ENCODE measurements around the gene ADAMTS8. TPM values are rescaled to one million over a fixed set of nuclear protein-coding genes. Genes with fewer than 3 reads are reported as not detected.

ADAMTS8 gene
- polyA plus RNA-seq, 1 donor from 2014 or later = not detected

DNA sequence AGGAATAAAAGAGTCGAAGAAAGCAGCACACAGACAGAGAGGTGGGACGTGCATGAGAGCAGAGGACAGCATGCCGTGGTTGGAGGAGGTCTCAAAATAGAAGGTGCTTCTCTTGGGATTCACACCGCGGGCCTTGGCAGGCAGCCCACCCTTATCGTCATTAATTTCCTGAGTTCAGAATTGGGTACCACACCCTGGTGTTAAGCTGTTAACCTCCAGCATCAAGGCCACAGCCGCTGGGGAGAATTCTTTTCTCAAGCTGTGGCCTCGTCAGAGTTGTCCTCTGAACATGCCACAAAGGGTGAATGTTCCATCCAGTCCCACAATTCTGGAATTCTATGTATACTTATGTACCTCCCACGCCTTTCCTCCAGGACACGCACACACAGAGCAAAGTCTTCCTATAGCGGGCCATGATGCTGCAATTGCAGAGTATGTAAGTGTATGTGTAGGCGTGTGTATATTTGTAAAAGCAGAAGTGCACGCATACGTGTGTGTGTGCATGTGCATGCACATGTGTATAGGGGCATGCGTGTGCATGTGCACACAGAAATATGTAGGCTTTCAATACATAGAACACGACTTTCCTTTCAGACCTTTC is 39.0 kb downstream of the ADAMTS8 start:
- Mint-ChIP-seq H3K9me3 (no peaks in the 10 kb centered on the region), H3K27ac (peak overlapping the region in 1 of 3 donors; percentile 84), H3K27me3 (peaks cover 19% of the 10 kb centered on the region), H3K4me1 (peaks cover 0 to 13% (median 4%) of the 10 kb centered on the region in 3 donors), H3K4me3 (peak overlapping the region in 3 of 4 donors; percentile 68 to 77 (median 74)), H3K36me3 (peaks cover 5% of the 10 kb centered on the region)

DNA sequence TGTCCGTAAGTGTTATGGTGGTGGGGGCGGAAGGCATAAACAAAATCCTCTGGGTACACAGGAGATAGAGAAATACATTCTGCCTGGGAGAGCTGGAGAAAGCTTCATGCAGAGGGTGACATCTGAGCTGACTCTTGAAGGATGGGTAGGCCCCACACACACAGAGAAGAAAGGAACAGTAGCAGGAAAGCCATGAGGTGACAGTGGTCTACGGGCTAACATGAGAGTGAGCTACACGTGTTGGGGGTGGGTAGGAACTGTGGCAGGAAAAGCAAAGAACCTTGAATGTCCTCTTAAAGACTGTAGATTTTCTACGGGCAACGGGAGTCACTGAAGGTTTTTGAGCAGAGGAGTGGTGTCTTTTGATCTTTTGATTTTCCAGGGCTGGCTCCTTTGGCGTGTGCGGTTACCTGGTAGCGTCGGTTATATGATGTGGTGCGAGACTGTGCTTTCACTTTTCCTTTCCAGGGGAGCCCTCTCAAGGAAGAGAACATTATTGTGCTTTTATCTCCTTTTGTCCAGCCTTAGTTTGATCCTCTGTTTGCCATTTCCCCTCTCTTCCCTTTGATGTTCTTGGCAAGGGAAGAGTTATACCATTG is 39.7 kb downstream of the ADAMTS8 start:
- Mint-ChIP-seq H3K36me3 (peaks cover 5% of the 10 kb centered on the region), H3K27me3 (peaks cover 19% of the 10 kb centered on the region), H3K4me1 (peaks cover 0 to 13% (median 4%) of the 10 kb centered on the region in 3 donors), H3K4me3 (peak overlapping the region in 3 of 4 donors; percentile 67 to 77 (median 68)), H3K9me3 (no peaks in the 10 kb centered on the region), H3K27ac (peak overlapping the region in 1 of 3 donors; percentile 84)

DNA sequence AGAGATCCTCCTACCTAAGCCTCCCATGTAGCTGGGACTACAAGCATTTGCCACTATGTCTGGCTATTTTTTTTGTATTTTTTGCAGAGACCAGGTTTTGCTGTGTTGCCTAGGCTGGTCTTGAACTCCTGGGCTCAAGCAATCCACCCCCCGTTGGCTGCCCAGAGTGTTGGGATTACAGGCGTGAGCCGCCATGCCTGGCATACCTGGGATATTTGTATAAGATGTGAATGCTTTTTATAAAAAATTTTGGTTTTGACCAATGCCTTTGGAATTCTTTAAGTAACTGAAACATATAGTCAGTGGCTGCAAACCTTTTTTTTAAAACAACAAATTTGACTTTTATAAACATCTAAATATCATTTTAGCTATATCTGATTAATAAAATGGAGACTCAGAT is 42.4 kb downstream of the ADAMTS8 start:
- no peak overlapping the region for H3K27ac Mint-ChIP-seq
- H3K36me3 Mint-ChIP-seq = peaks cover 2% of the 10 kb centered on the region
- peaks cover 14% of the 10 kb centered on the region for H3K27me3 Mint-ChIP-seq
- peaks cover 0 to 13% (median 4%) of the 10 kb centered on the region in 3 donors for H3K4me1 Mint-ChIP-seq
- no peak overlapping the region for H3K4me3 Mint-ChIP-seq
- H3K9me3 Mint-ChIP-seq = no peaks in the 10 kb centered on the region

DNA sequence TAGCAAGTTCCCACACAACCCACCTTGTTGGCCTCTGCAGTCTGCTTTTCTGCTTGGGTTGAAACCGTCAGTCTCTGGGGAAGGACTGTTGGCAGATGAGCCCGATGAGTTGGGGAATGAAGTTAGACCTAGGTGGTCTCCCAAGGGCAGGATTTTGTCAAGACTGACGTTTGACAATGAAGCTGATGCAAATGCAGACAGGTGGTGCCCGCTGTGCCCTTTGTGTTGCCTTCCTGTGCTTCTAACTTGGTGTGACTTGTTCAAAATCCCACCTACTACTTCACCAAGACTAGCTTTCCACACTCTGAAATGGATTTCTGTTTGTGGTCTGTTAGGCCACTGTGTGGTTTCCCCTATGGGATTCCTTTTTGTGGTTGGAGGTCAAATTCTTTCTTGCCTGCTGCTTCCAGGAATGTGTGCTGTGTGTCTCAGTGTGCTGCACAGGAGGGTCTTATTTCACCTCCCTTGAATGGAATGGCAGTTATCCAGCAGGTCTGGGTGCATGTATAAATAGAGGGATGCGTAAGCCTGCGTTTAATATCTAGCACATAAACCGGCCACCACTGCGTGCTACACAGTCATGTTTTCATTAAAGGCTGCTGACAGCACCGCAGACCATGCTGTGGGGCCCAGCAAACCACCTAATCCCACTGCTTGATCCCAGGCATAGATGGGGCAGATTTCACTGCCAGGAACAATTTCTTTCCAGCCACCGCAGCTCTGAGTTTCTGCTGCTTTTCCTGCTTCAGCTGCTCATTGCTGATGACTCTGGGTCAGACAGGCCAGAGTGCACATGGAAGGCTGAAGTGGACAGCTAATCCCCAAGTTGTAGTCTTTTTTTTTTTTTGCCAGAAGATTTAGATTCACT is 44.8 kb downstream of the ADAMTS8 start:
- Mint-ChIP-seq H3K36me3 (no peaks in the 10 kb centered on the region), H3K9me3 (no peaks in the 10 kb centered on the region), H3K27ac (no peak overlapping the region), H3K4me1 (peaks cover 0 to 5% (median 0%) of the 10 kb centered on the region in 3 donors), H3K27me3 (peaks cover 6% of the 10 kb centered on the region), H3K4me3 (no peak overlapping the region)

DNA sequence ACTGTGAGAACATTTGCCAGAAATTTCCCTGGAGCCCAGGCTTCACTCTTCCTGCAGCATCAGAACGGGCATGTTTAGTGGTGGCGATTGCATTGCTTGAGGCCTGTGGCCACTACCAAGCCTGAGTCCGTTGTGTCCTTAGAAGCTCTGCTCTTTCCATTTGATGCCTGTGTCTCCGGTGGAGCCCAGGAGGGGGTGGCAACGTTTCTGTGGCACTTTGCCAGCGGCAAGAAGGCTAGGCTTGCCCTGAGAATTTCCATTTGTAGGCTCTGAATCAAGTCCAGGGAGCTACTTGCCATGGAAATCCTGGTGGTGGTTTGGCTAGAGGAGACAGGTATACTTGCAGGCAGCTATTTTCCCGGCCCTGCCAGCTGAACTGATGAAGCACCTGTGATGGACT is 47.1 kb downstream of the ADAMTS8 start:
- Mint-ChIP-seq H3K4me3 (no peak overlapping the region), H3K27ac (no peak overlapping the region), H3K27me3 (peaks cover 5% of the 10 kb centered on the region), H3K9me3 (no peaks in the 10 kb centered on the region), H3K36me3 (no peaks in the 10 kb centered on the region), H3K4me1 (no peaks in the 10 kb centered on the region)

DNA sequence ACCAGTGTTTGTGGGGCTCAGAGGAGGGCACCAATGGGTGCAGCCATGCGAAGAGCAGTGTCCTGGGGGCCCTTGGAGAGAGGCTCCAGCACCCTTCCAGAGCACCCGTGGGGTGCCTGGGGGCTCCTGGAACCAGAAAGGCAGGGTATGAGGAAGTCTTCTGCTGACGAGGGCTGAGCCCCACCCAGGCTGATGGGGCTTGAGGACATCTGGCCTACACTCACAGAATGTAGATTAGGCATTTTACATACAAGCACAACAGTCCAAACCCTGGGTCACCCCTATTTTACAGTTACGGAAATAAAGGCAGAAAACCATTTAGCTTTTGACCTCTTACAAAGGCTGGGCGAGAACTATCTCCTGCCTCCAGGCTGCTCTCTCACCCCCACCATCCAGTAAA is 47.6 kb downstream of the ADAMTS8 start:
- H3K9me3 Mint-ChIP-seq = no peaks in the 10 kb centered on the region
- H3K27me3 Mint-ChIP-seq = peaks cover 5% of the 10 kb centered on the region
- H3K4me3 Mint-ChIP-seq = no peak overlapping the region
- H3K36me3 Mint-ChIP-seq = no peaks in the 10 kb centered on the region
- H3K4me1 Mint-ChIP-seq = no peaks in the 10 kb centered on the region
- H3K27ac Mint-ChIP-seq = no peak overlapping the region

DNA sequence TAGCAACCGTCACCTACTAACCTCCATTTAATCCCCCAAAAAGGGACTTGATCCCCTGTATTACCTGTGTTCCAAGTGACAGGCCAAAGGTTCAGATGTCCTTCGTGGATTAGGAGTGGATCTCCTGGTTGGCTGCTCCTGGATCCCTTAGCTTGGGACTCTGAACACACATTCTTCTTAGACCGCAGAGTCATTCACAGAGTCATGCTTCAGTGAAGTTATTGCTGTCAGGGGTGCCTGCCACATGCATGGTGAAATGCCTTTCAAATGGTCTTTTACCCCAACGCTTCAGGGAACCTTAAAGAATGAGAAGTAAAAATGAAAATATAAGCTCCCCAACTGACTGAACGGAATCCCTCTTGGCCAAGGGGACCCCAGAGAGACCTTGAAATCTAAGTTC is 49.1 kb downstream of the ADAMTS8 start:
- Mint-ChIP-seq H3K9me3 (no peaks in the 10 kb centered on the region), H3K27me3 (peaks cover 3% of the 10 kb centered on the region), H3K4me1 (no peaks in the 10 kb centered on the region), H3K4me3 (no peak overlapping the region), H3K27ac (no peak overlapping the region), H3K36me3 (no peaks in the 10 kb centered on the region)

DNA sequence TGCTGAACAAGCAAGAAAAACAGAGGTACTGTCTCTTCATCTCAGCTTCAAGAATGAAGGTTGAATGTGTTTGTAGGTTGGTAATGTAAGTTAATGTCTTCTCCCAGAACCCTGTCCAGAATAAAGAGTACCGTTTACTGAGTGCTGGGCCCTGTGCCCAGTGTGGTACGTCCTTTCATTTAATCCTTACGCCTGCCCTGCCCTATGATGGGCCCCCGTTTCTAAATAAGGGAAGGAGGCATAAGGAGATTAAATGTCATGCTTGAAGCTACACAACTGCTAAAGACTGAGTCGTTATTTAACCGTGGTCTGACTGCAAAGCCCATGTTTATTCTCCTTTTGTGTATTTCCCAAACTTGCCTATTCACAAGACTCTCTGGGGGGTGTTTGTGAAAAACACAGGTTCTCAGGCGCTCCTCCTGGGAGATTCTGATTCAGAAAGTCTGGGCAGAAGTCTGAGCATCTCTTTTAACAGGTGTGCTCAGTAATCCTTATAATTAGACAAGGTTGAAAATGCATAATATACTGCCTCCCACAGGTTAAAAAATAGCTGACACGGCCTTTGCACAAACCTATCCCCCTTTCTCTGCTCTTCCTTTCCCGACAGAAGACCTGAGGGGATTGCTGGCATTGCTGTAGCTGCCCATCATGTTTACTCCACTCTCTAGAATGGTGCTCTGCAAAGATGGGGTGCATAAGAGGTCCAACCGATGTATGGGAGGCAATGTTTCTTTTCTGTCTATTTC is 57.4 kb downstream of the ADAMTS8 start:
- peaks cover 6% of the 10 kb centered on the region for H3K36me3 Mint-ChIP-seq
- peaks cover 2% of the 10 kb centered on the region for H3K27me3 Mint-ChIP-seq
- H3K4me1 Mint-ChIP-seq = no peaks in the 10 kb centered on the region
- H3K4me3 Mint-ChIP-seq = no peak overlapping the region
- no peak overlapping the region for H3K27ac Mint-ChIP-seq
- H3K9me3 Mint-ChIP-seq = no peaks in the 10 kb centered on the region

DNA sequence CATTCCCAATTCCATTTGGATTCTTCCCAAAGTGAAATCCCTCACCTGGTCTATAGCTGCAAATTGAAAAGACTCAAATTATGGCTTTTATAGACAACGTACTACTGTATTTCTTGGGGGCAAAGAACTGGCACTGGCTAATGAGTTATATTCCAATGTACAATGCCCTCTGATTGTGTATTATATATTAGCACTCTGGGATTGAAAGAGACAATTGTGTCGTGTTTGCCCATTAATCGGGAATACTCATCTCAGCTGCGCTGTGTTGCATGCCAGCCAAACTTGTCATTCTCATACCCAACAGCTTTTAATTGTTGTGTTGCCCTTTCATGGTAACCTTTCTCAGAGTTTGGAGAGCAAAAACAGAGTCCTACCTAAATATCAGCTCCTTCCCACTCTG is 58.7 kb downstream of the ADAMTS8 start:
- no peak overlapping the region for H3K4me3 Mint-ChIP-seq
- peaks cover 2% of the 10 kb centered on the region for H3K27me3 Mint-ChIP-seq
- no peak overlapping the region for H3K27ac Mint-ChIP-seq
- peaks cover 9% of the 10 kb centered on the region for H3K36me3 Mint-ChIP-seq
- no peaks in the 10 kb centered on the region for H3K9me3 Mint-ChIP-seq
- H3K4me1 Mint-ChIP-seq = peaks cover 0 to 2% (median 0%) of the 10 kb centered on the region in 3 donors

DNA sequence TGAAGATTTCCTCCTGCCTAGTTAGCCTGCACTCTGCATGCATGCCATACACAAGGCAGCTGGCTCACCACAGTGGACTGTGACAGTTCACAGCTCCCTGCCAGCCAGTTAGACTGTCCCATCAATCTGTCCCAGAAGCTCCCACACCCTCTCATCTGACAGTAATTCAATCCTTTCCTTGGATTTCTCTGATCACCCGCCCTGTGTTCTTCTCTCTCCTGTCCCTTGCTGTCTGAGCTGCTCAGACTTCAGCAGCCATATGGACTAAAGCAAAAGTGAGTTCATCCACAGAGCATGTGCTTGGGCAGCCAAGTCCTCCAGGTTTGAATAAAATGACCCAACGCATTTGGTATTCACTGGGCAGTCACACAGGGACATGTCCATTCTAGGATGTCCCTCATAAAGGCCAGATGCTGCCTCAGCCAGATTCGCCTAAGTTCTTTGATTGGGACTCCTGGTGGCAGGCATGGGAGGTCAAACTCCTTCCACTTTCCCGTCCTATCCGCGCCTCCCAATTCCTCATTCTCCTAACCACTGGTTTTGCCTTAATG is 59.2 kb downstream of the ADAMTS8 start:
- Mint-ChIP-seq H3K4me3 (no peak overlapping the region), H3K27me3 (peaks cover 2% of the 10 kb centered on the region), H3K36me3 (peaks cover 11% of the 10 kb centered on the region), H3K4me1 (peaks cover 0 to 2% (median 0%) of the 10 kb centered on the region in 3 donors), H3K27ac (no peak overlapping the region), H3K9me3 (no peaks in the 10 kb centered on the region)

DNA sequence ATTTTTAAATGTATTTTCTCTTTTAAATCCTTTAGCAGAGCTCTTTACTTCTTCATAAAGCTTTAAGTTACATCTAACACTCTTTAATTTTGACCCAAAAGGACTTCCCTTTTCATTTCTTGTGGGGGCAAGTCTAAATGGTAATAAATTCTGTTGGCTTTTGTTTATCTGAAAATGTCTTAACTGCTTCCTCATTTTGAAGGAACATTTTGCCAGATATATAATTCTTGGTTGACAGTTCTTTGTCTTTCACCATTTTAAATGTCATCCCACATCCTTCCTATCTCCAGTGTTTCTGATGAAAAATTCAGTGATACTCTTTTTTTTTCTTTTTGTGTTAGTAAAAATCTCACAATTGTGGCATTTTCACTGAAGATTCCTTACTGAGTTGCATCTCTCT is 69.0 kb downstream of the ADAMTS8 start:
- no peak overlapping the region for H3K4me3 Mint-ChIP-seq
- no peaks in the 10 kb centered on the region for H3K27me3 Mint-ChIP-seq
- peaks cover 5% of the 10 kb centered on the region for H3K36me3 Mint-ChIP-seq
- peaks cover 0 to 22% (median 15%) of the 10 kb centered on the region in 3 donors for H3K9me3 Mint-ChIP-seq
- peaks cover 0 to 1% (median 0%) of the 10 kb centered on the region in 3 donors for H3K4me1 Mint-ChIP-seq
- no peak overlapping the region for H3K27ac Mint-ChIP-seq

DNA sequence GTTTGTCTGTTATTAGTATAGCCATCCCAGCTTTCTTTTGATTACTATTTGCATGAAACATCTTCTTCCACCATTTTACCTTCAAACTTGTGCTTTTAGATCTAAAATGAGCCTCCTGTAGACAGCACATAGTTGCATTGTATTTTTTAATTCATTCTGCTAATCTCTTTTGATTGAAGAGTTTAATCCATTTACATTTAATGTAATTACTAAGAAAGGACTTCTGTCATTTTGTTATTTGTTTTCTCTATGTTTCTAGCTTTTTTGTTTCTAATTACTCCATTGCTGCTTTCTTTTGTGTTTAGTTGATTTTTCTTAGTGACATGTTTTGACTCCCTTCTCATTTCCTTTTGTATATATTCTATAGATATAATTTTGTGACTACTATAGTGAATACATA is 70.0 kb downstream of the ADAMTS8 start:
- peaks cover 0 to 22% (median 16%) of the 10 kb centered on the region in 3 donors for H3K9me3 Mint-ChIP-seq
- H3K36me3 Mint-ChIP-seq = peaks cover 5% of the 10 kb centered on the region
- H3K27me3 Mint-ChIP-seq = no peaks in the 10 kb centered on the region
- no peak overlapping the region for H3K27ac Mint-ChIP-seq
- peaks cover 0 to 1% (median 0%) of the 10 kb centered on the region in 3 donors for H3K4me1 Mint-ChIP-seq
- no peak overlapping the region for H3K4me3 Mint-ChIP-seq
